ENCODE measurements around the gene TRPM3. TPM values are rescaled to one million over a fixed set of nuclear protein-coding genes. Genes with fewer than 3 reads are reported as not detected.

The TRPM3 gene
- total RNA-seq, result under 0.01 and 10.6 TPM in 2 replicates

DNA sequence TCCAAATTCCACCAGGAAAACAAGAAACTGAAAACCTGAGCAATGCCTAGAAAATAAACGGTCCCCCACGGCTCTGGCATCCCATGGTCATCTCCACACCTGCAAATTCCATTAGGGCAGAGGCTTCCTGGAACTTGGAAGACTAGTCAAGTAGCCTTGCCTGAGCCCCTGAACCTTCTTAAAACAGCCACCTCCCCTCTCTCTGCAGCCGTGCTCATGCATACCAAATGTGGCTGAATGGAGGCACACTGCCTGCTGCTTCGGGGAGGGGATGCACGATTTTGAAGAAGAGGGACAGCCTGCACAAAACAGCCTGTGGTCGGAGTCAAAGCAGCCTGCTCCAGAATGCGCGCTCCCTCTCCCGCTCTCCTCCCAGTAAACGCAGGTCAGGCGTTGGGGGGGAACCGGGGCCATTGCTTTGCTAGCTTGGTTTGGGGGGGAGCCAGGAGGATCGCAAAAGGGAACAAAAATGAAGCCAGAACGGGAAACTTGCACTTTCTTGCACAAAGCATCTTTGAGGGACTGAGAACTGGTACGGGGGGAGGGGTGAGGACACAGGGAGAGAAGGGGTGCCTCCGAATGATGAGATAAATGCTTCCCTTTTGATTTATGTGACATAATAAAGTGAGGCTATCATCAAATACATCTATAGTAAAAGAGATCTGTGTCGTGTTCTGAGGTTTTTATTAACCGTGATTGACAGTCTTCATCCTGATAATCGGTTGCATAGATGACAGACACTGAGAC is at the start of gene TRPM3:
Gene TRPM3, minus strand, starts transcription at position 347 of the 747 bp plus-strand sequence. Its CDS starts 267 bp downstream, at position 80.

